GM21367 (cell line): ENCODE results near the gene CTTNBP2.

Source experiments
- ATAC-seq: cut with Tn5 transposase; IDR thresholded peaks from one replicate; pipeline ENCODE4 v1.9.1; 2021; ENCODE audit not compliant: unreplicated experiment

The CTTNBP2 gene

GRCh38 chr7:117665368-117665767 lies 207.9 kb downstream of the CTTNBP2 start:
- ATAC-seq, result no peak

GRCh38 chr7:117664047-117664446 lies 209.2 kb downstream of the CTTNBP2 start:
- ATAC-seq, result no peak

GRCh38 chr7:117661328-117661727 lies 211.9 kb downstream of the CTTNBP2 start:
- ATAC-seq, result no peak
